ENCODE results near the gene SCIN.
"Not testable (repeated sequence)": the region's sequence is repeated elsewhere in the genome, so short reads cannot be mapped to it uniquely, and the experiment has no call there.

Gene SCIN

DNA sequence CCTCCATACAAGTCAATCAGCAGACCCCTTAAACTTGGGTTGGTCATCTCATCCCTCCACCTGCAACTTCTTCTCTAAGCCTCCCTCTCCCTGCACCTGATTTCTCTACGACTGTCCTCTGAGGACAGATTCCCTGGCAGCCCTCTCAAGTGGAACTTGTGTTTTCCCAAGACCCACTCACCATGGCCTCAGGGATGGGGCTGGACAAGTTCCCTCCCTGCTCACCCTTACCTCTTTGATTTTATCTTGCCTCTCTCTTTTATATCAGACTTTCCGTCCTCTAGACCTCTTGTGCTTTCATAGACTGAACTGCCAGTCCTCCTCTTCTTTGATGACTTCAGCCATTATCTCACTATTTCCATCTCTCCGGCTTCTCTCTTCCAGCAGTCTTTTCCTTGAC lies 70.7 kb downstream of the SCIN start:
- DNase-seq (ENCODE audit: low read depth) = no peak
- TF ChIP-seq, protein P1, sequence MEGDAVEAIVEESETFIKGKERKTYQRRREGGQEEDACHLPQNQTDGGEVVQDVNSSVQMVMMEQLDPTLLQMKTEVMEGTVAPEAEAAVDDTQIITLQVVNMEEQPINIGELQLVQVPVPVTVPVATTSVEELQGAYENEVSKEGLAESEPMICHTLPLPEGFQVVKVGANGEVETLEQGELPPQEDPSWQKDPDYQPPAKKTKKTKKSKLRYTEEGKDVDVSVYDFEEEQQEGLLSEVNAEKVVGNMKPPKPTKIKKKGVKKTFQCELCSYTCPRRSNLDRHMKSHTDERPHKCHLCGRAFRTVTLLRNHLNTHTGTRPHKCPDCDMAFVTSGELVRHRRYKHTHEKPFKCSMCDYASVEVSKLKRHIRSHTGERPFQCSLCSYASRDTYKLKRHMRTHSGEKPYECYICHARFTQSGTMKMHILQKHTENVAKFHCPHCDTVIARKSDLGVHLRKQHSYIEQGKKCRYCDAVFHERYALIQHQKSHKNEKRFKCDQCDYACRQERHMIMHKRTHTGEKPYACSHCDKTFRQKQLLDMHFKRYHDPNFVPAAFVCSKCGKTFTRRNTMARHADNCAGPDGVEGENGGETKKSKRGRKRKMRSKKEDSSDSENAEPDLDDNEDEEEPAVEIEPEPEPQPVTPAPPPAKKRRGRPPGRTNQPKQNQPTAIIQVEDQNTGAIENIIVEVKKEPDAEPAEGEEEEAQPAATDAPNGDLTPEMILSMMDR (IDR thresholded peaks at IDR 0.05; ENCODE audit: control insufficient read depth, insufficient read depth, low read depth, low read length, missing control alignments) = no peak
- H3K4me3 ChIP-seq (ENCODE audit: control insufficient read depth, low read depth, low read length) = no peak overlapping the region

DNA sequence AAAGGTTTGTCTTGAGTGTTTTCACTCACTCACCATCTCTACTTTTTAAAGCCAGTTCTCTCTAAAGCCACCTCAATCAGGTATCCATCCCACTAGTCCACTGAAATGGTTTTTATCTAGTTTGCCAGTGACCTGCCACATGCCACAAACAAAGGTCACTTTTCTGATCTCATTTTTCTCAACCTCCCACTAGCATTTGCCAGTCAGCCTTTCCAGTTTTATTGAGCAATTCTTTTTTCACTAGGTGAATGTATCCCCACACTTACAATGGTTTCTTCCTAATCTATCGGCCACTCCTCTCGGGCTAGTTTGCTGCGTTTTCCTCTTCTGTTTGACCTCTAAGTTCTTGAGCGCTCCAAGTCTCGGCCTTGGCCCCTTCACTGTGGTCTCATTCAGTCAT lies 72.0 kb downstream of the SCIN start:
- no peak for DNase-seq (ENCODE audit: low read depth)
- TF ChIP-seq, protein P1 (IDR thresholded peaks at IDR 0.05; ENCODE audit: control insufficient read depth, insufficient read depth, low read depth, low read length, missing control alignments) = no peak
- H3K4me3 ChIP-seq (ENCODE audit: control insufficient read depth, low read depth, low read length) = no peak overlapping the region

DNA sequence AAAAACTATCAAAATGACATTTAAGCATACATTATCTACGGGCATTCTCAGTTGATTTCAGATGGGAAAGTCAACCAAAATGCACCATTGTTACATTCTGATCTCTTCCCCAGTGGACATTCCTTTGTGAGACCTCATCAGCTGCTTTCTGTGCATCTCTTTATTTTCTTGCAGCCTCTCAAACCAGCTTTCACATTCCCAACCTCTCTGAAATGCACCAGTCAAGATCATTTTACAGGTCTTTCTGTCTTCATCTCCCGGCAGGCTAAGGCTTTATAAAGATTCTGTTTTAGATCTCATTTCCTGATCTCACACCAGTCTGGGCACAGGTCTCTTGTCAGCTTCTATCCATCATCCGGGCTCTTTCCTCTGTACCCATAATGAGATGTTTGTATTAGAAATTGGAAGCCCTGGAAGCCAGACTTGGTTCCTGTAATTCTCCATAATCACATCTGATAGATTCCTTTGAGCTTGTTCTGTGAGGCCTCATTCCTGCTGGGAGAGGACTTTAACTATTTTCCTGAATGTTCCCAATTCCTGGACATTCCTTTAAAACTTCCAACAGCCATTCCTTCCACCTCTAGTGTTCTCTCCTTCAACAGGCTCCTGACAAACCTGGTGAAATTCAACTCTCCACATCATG lies 72.6 kb downstream of the SCIN start:
- TF ChIP-seq, protein P1 (IDR thresholded peaks at IDR 0.05; ENCODE audit: control insufficient read depth, insufficient read depth, low read depth, low read length, missing control alignments) = no peak
- DNase-seq (ENCODE audit: low read depth) = no peak
- no peak overlapping the region for H3K4me3 ChIP-seq (ENCODE audit: control insufficient read depth, low read depth, low read length)

DNA sequence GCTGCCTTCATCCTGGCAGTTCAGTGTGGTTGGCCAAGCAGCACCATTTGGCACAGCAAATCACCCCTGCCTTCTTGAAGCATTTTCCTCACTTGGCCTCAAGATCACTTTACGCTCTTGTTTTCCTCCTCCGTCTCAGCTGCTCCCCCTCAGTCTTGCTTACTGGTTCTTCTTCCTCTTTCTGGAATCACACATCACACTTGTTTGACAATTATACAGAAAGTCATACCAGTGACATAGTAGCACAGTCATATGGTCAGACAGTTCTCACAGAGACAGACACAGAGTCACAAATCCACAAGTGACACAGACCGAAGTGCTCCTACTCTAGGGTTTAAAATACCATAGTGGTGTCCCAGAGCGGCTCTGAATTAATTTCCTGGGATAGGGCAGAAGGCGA lies 73.1 kb downstream of the SCIN start:
- TF ChIP-seq, protein P1 (IDR thresholded peaks at IDR 0.05; ENCODE audit: control insufficient read depth, insufficient read depth, low read depth, low read length, missing control alignments) = no peak
- H3K4me3 ChIP-seq (ENCODE audit: control insufficient read depth, low read depth, low read length) = no peak overlapping the region
- no peak for DNase-seq (ENCODE audit: low read depth)

DNA sequence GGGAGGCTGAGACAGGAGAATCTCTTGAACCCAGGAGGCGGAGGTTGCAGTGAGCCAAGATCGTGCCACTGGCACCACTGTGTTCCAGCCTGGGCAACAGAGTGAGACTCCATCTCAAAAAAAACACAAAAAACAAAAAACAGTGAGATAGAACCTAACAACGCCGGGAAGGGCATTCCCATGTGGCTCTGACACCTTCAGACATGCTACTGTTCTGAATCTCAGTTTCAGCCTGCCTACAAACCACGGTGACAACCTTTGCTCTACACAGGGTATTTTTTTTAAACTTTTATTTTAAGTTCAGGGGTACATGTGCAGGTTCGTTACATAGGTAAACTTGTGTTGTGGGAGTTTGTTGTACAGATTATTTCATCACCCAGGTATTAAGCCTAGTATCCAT lies 74.7 kb downstream of the SCIN start:
- not testable (repeated sequence) for H3K4me3 ChIP-seq (ENCODE audit: control insufficient read depth, low read depth, low read length); DNase-seq (ENCODE audit: low read depth)

DNA sequence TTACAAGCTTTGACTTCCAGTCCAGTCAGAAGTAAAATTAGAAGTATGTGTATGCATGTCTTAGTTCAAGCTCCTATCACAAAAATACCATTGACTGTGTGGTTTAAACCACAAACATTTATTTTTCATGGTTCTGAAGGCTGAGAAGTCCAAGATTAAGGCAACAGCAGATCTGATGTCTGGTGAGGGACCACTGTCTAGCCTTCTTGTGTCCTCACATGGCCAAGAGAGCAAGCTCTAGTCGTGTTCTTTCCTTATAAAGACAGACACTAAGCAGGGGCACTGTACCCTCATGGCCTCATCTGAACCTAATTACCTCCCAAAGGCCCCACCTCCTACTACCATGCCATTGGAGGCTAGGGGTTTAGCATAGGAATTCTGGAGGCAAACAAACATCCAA lies 75.6 kb downstream of the SCIN start:
- DNase-seq (ENCODE audit: low read depth) = peak; percentile 17
- no peak overlapping the region for H3K4me3 ChIP-seq (ENCODE audit: control insufficient read depth, low read depth, low read length)
- TF ChIP-seq, protein P1 (IDR thresholded peaks at IDR 0.05; ENCODE audit: control insufficient read depth, insufficient read depth, low read depth, low read length, missing control alignments) = no peak

DNA sequence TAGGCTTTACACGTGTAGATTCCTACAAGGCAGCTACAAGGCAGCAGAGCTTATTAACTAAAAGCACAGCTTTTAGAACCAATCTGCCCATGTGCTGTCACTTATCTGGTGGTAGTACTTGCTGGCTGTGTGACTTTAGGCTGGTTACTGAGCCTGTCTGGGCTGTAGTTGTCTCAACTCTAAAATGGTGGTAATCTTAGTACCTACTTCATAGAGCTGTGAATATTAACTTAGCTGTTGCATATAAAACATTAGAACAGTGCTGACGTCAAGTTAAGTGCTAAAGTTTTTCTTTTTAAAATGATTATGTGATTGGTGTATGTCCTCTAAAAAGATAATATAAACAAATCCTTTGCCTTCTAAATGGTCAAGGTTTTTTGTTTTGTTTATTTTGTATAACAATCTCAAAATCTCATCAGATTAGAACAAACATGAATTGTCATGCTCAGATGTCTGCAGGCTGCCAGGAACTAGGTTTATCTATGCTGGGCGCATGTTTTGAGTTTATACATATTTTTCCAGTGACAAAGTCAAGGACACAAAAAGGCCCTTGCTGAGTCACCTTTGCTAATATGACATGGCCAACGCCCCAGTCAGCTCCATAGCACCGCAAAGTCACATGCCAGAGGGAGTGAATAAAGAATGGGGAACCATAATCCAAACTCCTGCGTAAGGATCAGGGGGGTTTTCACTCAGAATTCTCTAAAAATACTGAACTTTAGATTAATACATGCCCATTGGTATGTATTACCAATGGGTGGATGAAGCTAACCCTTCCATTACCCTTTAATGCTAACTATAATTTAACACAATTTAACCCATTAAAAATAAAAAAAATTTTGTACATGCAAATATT lies 77.1 kb downstream of the SCIN start:
- DNase-seq (ENCODE audit: low read depth) = no peak

More for the DNA sequence above, 77.1 kb downstream of the SCIN start:
- TF ChIP-seq, protein P1 (IDR thresholded peaks at IDR 0.05; ENCODE audit: control insufficient read depth, insufficient read depth, low read depth, low read length, missing control alignments) = no peak
- no peak overlapping the region for H3K4me3 ChIP-seq (ENCODE audit: control insufficient read depth, low read depth, low read length)
